KG1 (cell line): ENCODE data around the gene NID2.

Experiments
- DNase-seq: peaks from one replicate; lab custom pipeline; 2025; lab: John Stamatoyannopoulos, UW

NID2 gene

DNA sequence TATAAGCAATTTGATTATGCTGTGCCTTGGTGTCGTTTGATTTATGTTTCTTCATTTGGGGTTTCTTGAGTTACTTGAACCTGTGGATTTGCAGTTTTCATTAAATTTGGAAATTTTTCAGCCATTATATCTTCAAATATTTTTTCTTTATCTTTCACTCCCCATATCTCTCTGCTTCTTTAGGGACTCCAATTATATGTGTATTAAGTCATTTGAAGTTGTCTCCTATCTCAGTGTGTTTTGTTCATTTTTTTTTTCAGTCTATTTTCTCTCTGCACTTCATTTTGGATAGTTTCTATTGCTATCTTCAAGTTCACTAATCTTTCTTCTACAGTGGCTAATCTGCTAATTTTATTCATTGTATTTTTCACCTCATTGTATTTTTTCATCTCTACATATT, 108.9 kb downstream of the NID2 start:
- DNase-seq = no peak

DNA sequence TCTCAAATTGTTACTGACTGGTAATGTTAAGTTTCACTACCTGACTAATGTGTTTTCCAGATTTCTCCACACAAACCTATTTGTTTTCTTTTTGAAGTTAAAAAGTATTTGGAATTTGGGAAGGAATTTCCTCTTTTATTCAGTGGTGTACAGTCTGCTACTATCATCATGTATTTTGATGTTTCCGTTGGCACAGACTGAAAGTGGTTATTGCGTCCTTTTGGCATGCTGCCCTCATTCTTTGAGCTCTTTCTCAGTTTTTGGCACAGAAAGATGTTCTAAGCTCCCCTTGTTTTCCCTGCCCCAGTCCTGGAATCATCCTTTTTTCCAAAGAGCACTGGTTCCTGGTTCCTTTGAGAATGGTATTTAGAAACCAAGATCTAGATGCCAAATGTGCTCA, 110.9 kb downstream of the NID2 start:
- DNase-seq = no peak
